NCI-H146 (cell line): ENCODE measurements around the gene SUPT6H.

Source experiments
- DNase-seq: peaks from one replicate; lab custom pipeline; 2025; lab: John Stamatoyannopoulos, UW

SUPT6H gene

DNA sequence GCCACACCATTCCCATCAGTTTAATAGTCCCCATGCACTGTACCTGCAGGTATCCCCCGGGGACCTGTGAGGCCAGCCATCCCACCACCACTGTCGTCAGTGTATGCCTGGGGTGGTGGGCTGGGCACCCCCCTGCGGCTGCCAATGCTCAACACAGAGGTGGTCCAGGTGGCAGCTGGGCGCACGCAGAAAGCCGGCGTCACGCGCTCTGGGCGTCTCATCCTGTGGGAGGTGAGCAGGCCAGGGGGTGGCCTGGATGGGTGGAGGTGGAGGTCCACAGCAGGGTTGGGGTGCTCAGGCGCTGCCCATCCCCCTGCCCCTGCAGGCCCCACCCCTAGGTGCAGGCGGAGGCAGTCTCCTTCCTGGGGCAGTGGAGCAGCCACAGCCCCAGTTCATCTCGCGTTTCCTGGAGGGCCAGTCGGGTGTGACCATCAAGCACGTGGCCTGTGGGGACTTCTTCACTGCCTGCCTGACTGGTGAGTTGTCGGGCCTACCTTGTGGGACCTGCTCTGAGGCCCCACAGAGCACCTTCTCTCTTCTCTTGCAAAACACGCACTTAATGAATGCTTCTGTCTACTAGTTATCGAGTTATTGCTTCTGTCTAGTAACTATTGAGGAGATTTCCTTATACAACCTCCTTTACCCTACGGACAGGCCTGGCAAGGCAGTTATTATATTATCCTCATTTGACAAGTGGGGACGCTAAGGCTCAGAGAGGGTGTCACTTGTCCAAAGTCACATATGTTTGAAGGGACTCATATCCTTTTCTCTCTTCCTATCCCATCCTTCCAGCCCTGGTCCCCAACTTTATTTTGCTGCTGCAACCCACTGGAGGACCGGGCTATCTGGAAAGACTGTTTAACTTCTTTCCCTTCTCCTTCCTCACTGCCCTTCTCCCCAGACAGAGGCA is 76.0 kb downstream of the SUPT6H start:
- DNase-seq = no peak

DNA sequence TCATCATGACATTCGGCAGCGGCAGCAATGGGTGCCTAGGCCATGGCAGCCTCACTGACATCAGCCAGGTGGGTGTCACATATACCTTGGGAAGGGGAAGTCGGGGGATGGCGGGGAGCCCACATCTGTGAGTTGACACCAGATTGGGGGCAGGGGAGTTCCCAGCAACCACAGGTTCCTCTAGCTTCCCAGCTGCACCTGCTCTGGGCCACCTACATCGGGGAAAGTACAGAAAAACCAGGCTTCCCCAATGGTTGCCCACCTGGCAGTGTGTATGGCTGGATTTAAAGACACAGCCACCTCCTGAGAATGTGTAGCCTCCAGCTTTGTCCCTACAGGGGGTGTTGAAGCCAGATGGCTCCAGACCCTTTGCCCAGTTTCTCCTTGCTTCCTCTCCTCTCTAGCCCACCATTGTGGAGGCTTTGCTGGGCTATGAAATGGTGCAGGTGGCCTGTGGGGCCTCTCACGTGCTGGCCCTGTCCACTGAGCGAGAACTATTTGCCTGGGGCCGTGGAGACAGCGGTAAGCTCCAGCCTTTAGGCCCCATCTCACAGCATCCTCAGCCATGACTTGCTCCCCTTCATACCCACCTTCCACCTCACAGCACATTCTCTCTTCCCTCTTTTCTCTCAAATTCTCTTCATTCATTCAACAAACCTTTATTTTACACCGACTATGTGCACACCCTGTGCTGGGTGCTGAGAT is 76.8 kb downstream of the SUPT6H start:
- DNase-seq = no peak

DNA sequence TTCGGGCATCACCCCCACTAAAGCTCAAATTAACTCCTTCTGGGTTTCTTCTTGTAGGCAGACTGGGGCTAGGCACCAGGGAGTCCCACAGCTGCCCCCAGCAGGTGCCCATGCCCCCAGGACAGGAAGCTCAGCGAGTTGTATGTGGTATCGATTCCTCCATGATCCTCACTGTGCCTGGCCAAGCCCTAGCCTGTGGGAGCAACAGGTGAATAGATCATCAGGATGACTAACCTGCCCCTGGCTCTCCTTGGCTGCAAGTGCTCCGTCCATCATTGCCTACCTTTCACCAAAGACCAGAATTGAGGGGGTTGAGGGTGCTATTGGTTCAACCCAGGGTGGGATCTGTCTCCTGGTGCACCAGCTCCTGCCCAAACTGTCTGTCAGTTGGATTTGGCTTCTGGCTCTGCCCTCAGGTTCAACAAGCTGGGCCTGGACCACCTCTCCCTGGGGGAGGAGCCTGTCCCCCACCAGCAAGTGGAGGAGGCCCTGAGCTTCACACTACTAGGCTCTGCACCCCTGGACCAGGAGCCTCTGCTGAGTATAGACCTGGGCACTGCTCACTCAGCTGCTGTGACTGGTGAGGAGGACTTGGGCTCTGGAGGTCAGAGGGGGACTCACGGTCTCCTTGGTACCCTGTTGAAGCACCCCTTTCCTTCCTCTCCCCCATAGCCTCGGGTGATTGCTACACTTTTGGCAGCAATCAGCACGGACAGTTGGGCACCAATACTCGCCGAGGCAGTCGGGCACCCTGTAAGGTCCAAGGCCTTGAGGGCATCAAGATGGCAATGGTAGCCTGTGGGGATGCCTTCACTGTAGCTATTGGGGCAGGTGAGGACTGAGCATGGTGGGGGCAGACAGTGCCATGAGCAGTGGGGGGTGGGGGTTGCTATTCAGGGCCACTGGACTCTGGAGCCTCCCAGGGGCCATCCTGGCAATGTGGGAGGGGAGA is 78.7 kb downstream of the SUPT6H start:
- DNase-seq = no peak

DNA sequence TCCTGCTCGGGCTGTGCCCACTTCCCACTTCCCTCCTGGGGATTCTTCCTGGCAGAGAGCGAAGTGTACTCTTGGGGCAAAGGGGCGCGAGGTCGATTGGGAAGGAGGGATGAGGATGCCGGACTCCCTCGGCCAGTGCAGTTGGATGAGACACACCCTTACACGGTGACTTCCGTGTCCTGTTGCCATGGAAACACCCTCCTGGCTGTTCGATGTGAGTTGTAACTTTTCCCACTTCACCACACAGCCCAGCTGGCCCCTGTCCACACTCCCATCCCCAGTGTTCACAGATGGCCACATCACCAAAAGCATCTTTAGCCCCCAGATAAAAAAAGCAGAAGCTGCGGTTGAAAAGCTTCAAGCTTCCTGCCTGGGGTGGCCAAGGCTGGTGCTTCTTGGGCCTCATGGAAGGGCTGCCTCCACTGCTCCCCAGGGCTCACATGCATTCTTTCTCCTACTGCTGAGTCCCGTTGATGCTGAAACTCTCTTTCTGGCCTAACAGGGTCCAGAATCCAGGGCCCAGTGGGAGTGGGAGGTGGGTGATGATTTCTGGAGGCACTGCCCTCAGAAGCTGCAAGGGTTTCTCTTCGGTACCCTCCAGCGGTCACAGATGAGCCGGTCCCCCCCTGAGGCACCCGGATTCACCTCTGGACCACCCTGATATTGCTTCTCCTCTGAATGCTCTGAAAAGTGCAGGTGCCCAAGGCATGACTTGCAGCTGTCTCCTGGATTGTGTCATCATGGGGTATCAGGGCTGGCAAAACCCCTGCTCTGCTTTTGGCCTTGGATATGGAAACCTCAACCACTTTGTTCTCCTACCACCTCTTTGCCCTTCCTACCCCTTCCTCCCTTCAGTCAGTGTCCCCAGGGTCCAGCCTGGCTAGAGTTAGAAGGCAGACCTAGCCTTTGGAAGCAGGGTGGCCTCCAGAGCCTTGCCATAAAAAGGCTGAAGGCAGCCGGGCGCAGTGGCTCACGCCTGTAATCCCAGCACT is 79.6 kb downstream of the SUPT6H start:
- DNase-seq = no peak

DNA sequence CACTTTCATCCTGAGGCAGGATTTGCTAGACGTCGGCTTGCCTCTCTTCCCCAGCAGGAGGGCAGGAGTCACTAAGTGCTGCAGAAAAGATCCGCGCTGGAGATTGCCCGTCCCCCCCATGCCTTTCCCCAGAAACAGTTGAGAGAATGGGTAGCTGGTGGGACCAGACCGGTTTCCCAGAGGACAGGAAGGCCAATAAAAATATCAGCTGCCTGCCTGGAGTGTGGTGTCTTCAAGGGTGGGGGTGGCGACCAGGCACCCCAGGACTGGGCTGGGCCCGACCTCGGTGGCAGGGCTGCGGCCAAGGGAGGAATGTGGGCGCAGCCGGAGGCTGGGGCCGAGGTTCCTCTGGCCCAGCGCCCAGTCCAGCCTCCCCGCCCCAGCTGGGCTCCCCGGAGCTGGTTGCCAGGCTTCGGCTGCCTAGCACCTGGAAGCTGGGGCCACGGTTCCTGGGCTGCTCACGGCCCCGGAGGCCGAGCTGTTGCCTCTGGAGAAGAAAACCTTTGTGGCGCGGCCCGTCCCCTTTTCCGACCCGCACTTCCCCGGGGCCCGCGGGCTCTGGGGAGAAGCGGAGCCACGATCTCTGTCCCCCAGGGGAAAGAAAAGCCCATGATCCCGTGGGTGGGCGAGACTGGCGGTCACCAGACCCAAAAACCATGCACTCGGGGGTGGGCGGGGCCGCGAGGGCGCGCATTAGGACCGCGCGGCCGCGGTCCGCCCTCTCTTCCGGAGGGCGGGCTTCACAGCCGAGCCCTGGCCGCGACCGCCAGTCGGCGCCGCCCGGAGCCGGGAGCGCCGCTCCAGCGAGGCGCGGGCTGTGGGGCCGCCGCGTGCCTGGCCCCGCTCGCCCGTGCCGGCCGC is 81.5 kb downstream of the SUPT6H start, which contains the start of gene TRAF4:
Gene TRAF4 (plus strand): TSS at position 769 of the 861 bp plus-strand sequence. CDS start 102 bp downstream, outside the sequence.
- DNase-seq = peak; percentile 80

DNA sequence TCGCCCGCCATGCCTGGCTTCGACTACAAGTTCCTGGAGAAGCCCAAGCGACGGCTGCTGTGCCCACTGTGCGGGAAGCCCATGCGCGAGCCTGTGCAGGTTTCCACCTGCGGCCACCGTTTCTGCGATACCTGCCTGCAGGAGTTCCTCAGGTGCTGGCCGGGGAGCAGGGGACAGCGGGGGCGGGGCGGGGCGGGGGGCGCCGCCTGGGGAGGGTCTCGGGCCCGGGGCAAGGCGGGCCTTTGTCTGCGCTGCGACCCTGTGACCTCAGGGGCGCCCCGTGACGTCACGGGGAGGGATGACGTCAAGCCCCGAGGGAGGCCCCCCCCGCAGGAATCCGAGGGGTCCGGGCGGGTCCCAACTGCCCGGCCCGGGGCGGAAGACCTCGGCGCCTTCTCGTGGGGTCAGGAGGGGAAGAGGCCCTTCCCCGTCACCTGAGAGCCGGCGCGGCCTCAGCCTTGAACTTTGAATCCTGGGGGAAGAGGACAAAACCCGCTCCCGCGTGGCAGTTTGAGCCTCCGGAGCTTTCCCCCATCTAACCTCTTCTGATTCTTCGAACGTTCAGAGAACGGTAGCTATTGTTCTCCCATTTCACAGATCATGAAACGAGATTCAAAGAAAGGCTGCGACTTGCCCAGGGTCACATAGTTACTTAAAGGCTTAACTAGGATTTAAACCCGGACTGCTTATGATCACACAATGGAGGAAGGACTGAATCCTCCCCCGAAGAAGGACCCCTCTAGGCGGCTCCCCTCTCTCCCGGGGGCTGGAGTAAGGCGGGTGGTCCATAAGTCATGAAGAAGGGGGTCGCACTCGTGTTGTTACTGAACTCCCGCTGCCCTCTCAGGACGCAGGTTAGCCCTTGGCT is 82.3 kb downstream of the SUPT6H start:
- peak; percentile 53 for DNase-seq

DNA sequence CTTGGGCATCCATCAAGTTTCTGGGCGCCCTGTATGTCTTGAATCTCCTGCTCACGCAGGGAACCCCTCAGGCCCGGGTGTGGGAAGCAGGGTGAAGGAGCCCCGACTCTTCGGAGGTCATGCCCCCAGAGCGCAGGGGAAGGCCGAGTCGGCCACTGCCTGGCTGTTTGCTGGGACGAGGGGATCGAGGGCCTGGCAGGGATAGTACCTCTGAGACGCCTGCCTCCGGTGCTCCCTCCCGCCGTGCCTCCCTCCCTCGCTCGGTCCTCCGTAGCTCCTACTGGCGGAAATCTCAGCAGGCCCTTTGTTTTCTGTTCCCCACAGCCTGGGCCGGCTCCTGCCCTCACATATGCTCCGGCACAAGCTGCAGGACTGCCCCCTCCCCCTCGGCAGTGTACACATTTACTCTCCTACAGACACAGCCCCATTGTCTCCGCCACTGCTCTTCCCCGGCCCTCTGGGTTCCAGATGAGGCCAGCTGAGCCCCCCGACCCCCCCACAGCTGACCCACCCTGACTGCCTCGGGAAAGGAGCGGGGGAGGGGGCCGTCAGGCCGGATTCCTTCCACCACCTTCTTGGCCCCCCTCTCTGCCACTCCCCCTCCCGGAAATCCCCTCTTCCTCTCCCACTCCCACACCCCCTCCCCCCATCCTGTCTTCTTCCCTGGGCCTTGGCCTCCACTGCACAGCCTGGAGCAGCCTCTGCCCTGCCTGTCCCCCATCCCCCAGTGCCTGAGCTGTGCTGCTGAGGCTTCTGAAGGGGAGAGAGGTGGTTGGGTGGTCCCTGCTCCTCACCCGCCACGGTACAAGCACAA is 83.2 kb downstream of the SUPT6H start:
- peak; percentile 81 for DNase-seq

DNA sequence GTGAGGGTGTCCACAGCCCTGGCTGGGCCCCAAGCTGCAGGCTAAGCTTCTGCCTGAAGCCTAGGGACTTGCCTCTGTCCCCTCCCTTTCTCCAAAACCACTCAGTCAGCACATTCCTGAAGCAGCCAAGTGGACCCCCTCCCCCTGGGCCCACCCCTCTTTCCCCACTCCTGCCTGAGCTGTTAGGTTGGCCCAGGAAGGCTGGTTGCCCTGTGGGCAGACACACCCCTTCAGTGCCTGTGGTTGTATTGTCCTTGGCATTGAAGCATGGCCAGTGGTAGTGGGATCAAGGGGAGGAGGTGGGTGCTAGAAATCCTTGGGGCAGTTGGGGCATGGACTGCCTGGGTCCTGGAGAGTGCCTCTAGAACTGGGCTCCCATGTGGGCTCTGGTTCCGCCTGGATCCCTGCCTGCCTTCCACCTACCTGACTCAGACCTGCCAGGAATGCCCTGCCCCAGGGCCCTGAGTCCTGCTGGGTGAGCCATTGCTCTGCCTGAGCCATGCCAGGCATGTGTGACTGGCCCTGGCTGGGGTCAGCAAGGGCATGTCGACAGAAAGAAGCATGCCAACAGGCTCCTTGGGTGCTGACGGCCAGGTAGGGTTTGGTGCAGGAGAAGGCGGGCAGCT is 83.9 kb downstream of the SUPT6H start:
- DNase-seq = no peak

DNA sequence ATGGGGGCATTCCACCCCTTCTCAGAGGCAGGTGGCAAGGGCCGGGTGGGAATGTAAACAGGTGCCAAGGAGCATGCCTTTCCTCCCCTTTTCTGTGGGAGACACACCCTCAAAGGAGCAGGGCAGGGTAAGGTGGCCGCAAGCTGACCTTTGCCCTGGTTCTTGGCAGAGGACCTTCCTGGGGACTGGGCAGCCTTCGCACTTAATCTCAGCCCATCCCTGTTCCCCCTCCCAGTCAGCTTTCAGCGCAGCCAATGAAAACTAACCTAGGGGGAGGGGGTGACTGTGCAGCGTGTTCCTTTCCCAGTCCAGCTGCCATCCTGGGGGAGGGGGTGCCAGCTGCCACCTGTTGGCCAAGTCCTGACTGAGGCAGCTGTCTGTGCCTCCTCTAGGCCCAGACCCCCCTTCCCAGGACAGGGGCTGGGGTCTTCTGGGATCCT is 84.6 kb downstream of the SUPT6H start:
- DNase-seq = no peak

DNA sequence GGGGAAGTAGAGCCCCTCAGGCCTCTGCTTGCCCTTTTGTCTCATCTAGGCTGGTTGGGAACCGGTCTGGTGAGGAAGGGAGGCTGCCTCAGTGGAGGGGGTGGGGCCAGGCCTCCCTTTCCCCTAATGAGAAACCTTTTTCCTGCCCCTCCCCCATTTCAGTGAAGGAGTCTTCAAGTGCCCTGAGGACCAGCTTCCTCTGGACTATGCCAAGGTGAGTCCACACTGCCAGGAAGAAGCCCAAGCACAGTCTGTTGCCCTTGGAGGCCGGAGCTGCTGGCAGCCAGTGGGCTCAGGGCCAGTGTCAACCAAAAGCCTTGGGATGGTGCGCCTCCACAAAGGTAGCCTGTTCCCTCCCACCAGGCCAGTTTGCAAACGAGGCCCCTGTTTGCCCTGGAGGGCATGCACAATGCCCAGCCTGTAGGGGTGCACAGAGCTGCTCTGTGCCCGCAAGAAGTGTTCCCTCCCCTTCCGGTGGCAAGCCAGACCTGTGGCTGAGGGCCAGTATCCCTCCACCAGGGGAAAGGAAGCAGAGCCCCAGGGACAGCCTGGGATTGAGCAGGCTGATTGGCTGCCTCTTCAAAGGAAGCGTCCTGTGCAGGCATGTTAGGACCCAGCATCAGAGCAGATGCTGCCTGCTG is 85.2 kb downstream of the SUPT6H start:
- DNase-seq = no peak

DNA sequence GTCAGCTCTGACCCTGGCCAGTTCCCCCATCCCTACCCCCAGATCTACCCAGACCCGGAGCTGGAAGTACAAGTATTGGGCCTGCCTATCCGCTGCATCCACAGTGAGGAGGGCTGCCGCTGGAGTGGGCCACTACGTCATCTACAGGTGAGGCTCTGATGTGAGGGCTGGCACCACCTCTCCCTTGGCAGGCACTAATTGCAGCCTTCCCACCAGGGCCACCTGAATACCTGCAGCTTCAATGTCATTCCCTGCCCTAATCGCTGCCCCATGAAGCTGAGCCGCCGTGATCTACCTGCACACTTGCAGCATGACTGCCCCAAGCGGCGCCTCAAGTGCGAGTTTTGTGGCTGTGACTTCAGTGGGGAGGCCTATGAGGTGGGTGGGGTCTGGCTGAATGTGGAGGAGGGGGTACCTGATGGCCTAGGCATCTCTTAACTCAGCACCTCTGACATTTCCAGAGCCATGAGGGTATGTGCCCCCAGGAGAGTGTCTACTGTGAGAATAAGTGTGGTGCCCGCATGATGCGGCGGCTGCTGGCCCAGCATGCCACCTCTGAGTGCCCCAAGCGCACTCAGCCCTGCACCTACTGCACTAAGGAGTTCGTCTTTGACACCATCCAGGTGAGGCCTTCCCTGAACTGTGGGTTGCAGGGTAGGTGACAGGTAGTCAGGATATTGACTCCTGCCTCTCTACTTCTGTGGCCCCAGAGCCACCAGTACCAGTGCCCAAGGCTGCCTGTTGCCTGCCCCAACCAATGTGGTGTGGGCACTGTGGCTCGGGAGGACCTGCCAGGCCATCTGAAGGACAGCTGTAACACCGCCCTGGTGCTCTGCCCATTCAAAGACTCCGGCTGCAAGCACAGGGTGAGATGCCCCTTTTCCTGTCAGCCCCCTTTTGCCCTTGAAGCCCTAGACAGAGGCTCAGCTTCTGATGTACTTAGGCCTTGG is 86.1 kb downstream of the SUPT6H start:
- DNase-seq = no peak

DNA sequence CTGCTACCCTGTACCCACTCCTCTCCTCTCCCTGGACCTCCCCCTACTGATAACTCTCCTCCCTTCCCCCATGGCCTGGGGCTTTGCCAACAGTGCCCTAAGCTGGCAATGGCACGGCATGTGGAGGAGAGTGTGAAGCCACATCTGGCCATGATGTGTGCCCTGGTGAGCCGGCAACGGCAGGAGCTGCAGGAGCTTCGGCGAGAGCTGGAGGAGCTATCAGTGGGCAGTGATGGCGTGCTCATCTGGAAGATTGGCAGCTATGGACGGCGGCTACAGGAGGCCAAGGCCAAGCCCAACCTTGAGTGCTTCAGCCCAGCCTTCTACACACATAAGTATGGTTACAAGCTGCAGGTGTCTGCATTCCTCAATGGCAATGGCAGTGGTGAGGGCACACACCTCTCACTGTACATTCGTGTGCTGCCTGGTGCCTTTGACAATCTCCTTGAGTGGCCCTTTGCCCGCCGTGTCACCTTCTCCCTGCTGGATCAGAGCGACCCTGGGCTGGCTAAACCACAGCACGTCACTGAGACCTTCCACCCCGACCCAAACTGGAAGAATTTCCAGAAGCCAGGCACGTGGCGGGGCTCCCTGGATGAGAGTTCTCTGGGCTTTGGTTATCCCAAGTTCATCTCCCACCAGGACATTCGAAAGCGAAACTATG is 87.0 kb downstream of the SUPT6H start:
- no peak for DNase-seq

DNA sequence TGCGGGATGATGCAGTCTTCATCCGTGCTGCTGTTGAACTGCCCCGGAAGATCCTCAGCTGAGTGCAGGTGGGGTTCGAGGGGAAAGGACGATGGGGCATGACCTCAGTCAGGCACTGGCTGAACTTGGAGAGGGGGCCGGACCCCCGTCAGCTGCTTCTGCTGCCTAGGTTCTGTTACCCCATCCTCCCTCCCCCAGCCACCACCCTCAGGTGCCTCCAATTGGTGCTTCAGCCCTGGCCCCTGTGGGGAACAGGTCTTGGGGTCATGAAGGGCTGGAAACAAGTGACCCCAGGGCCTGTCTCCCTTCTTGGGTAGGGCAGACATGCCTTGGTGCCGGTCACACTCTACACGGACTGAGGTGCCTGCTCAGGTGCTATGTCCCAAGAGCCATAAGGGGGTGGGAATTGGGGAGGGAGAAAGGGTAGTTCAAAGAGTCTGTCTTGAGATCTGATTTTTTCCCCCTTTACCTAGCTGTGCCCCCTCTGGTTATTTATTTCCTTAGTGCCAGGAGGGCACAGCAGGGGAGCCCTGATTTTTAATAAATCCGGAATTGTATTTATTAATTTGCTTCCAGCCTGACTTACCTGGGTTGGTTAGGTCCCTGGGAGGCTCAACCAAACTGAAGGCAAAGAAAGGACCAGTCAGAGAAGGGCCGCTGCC is 87.6 kb downstream of the SUPT6H start:
- no peak for DNase-seq

DNA sequence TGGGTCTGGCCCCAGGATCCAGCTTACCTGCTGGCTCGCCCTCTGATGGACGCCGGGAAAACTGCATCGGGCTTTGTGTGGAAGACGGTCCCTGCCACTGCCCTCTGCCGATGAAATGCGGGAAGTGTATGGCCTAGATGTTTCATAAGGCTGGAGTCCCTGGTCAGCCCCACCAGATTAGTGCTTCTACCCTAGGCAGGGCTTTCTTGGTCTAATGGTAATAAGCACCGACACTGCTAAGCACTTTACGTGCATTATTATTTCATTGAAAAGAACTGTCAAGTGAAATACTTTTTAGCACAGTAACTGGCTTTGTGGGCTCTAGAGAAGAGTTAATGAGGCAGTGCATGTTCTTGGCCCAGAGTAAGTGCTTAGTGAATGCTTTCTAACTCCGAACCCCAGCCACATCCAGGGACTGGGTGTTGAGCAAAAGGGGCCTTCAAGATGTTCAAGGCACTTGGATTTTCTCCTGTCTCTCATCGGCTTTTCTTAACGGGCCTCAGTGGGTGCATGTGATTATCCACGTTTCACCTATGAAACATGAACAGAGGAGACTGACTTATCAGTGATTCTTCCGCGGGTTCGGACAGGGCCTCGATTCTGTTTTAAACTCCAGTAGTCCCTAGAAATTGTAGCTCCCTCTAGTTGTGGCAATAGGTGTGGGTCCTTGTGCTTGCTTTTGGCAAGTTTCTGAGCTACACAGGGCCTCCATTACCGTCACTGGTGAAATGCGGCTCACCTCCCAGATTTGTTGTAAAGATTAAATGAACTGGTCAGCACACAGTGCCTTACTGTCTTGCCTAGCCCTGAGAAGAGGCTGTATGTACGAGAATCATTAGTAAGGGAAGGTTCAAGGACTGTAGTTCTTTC is 88.4 kb downstream of the SUPT6H start:
- DNase-seq = peak; percentile 87
